ENCODE measurements around the gene RPS6KB1.
"Not testable (repeated sequence)": the region's sequence is repeated elsewhere in the genome, so short reads cannot be mapped to it uniquely, and the experiment has no call there.

RPS6KB1 gene

DNA sequence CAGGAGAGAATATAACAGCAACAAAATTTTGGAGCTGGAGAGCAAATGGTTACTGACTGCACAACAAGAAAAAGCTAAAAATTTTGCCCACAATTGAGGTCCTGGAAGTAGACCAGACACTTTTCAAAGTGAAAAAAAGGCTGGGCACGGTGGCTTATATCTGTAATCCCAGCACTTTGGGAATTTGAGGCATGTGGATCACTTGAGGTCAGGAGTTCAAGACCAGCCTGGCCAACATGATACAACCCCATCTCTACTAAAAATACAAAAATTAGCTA, 23.0 kb upstream of the RPS6KB1 start:
- no peak for DNase-seq (ENCODE audit: insufficient read length, low spot score)
- FAIRE-seq, result no peak

DNA sequence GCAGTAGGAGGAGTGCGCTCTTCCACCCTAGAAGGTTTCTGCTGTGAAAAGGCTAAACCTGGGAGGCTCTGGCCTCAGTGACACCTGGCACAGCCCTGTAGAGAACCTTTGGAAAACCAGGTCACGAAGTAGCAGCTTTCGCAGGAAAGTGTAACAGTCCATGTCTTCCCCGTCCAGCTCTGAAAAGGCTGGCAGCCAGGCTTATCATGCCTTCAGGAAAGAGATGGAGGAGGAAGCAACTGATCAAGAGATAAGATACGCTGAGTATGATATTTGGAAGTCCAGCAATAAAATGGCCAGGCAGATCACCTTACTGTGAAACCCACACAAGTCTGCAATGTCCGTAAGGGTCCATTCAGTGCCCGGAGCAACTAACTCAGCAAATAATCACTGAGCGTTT, 22.4 kb upstream of the RPS6KB1 start:
- no peak for DNase-seq (ENCODE audit: insufficient read length, low spot score)
- no peak for FAIRE-seq

DNA sequence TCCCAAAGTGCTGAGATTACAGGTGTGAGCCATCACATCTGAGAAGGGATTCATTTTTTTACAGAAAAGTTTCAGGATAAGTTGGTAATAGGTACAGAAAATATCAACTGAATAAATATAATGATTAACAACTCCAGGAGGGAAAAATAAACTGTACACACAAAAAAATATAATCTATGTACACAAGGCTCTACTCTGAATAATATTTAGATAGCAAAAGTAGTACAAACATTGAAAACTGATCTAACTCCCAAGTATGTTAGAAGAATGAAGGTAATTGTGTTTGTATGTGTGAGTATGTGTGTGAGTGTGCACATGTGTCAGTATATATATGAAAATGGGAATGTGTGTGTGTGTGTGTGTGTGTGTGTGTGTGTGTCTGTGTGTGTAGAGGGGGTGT, 20.6 kb upstream of the RPS6KB1 start:
- no peak for DNase-seq (ENCODE audit: insufficient read length, low spot score)
- no peak for FAIRE-seq

DNA sequence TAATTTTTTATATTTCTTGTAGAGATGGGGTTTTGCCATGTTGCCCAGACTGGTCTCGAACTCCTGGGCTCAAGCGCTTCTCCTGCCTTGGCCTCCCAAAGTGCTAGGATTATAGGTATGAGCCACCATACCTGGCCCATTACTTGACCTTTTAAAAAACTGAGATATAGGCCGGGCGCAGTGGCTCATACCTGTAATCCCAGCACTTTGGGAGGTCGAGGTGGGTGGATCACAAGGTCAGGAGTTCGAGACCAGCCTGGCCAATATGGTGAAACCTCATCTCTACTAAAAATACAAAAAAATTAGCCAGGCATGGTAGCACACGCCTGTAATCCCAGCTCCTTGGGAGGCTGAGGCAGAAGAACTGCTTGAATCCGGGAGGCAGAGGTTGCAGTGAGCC, 19.5 kb upstream of the RPS6KB1 start:
- DNase-seq (ENCODE audit: insufficient read length, low spot score); FAIRE-seq: not testable (repeated sequence)

DNA sequence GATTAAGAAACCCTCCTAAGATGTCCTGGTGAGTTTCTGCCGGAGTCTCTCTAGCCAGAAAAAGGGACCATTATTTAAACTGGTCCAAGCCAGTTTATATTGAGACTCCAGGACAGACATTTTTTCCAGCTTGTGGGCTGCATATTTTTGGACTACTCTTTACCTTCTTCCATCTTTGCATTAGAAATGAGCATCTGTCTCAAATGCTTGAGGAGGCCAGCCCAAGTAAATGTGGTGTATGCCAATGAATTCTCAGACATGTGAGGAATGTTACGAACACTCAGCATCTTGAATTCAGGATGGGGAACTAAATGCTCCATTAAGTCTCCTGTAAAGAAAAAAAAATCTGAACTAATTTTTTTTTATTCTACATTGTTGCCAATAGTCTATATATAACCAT, 18.5 kb upstream of the RPS6KB1 start:
- DNase-seq (ENCODE audit: insufficient read length, low spot score) (no peak), FAIRE-seq (no peak)

DNA sequence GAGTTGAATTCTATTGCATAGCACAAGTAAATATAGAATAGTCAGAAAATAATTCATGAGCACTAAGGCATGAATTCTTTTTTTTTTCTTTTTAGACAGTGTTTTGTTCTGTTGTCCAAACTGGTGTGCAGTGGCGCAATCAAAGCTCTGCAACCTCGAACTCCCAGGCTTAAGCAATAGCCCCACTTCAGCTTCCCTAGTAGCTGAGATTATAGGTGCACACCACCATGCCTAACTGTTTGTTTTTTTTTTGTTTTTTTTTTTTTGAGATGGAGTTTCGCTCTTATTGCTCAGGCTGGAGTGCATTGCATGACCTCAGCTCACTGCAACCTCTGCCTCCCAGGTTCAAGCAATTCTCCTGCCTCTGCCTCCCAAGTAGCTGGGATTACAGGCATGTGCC, 16.8 kb upstream of the RPS6KB1 start:
- no peak for FAIRE-seq
- DNase-seq (ENCODE audit: insufficient read length, low spot score), result no peak

DNA sequence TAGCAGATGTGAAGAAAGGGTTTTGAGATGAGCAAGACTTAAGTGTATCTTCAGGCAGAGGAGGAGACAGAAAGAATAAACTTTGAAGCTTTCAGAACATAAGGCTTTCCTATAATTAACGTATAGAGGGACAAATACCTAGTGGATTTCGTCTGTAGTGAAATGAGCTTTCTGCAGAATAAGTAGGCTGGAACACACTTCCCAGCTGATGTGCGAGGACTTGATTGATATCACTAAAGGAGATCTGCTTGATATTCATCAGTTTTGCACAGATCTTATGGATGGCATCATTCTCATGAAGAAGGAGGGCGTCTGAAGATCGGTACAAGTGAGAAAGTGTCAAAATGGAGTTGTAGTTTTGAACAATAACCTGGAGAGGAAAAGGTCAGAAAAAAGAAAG, 15.0 kb upstream of the RPS6KB1 start:
- no peak for FAIRE-seq
- DNase-seq (ENCODE audit: insufficient read length, low spot score), result no peak

DNA sequence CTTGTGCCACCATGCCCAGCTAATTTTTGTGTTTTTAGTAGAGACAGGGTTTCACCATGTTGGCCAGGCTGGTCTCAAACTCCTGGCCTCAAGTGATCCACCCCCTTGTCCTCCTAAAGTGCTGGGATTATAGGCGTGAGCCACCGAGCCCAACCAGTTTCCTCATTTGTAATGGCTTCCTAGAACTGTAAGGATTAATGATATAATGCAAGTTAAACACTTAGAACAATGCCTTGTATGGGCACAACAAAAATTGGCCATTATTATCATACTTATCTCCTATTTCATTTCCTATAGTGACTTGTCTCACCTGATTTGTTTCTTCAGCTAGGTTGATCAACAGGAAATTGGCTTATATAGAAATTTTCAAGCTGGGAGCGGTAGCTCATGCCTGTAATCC, 14.3 kb upstream of the RPS6KB1 start:
- DNase-seq (ENCODE audit: insufficient read length, low spot score) (no peak), FAIRE-seq (no peak)

DNA sequence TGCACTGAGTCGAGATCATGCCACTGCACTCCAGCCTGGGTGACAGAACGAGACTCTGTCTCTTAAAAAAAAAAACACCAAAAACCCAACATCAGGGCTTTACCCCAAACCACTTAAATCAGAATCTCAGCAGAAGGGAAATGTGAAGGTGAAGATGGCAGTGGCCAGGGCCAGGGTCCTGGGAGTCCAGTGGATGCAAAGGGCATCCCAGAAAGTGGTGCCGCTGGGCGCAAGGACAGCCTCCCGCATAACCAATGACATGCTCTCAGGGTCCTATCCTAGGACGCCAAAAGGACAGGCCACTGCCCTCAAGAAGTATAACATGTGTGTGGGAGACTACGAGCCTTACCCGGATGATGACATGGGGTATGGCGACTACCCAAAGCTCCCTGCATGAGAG, 8.1 kb upstream of the RPS6KB1 start:
- FAIRE-seq, result no peak
- no peak for DNase-seq (ENCODE audit: insufficient read length, low spot score)

DNA sequence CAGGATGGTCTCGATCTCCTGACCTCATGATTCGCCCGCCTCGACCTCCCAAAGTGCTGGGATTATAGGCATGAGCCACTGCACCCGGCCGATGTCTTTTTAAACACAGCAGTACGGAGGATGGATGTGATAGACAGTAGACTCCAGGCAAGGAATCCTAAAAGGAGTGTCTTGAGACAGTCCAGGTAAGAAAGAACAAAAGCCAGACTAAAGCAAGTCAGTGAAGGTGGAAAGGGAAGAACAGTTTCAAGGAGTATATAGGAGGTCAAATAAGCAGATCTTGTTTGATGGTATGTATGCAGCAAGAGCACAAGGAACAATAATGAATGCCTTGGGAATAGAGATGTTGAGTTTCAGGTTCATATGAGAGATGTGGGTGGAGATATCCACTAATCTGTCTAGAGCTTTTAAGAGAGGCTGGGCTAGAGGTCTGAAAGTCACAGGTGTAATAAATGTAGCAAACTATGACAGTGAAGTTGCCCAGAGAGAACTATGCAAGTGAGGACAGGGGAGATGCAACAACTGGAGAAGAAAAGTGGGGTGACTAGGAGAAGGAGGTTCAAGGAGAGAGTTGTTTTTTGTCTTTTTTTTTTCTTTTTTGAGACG, 4.7 kb upstream of the RPS6KB1 start:
- DNase-seq (ENCODE audit: insufficient read length, low spot score), result no peak
- no peak for FAIRE-seq

DNA sequence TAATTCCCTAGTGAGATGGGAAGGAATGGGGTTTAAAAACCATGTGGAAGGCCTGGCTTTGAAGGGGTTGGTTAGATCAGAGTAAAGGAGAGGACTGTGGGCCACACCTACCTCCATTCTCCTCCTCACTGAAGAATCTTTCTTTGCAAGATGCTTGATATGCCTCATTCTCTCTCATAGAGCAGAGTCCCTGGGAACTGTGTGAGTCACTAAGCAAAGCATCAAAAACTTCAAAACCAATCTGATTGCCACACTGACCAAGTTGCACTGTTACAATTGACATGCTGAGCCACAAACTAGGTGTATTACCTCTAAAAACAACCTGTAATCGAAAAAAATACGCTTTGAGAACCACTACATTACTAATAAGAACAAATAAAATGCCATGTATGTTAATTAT, 2.2 kb upstream of the RPS6KB1 start:
- DNase-seq (ENCODE audit: insufficient read length, low spot score) (no peak), FAIRE-seq (no peak)

DNA sequence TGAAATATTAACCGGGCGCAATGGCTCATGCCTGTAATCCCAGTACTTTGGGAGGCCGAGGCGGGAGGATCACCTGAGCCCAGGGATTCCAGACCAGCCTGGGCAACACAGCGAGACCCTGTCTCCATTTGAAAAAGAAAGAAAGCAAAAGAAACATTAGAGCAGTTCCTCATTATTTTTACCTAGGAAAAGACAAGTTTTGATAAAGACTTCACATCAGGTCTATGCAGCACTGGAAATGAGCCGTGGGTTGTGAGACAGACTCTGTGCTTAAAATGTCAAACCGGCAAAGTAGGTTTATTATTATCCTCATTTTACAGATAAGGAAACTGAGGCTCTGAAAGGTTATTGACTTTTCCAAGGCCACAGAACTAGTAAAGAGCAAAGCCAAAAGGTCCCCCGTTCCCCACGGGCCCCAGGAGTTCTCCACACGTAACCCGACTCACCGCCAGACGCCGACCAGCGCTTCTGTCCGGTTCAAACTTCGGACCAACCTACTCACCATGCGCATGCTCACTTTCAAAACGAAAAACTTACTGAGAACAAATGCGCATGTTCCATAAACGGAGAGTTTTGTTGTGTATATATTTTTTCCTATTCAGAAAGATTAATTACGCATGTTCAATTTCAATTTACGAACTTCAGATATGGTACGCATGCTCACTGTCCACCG, 534 bp upstream of the RPS6KB1 start:
- DNase-seq (ENCODE audit: insufficient read length, low spot score) (no peak), FAIRE-seq (no peak)

DNA sequence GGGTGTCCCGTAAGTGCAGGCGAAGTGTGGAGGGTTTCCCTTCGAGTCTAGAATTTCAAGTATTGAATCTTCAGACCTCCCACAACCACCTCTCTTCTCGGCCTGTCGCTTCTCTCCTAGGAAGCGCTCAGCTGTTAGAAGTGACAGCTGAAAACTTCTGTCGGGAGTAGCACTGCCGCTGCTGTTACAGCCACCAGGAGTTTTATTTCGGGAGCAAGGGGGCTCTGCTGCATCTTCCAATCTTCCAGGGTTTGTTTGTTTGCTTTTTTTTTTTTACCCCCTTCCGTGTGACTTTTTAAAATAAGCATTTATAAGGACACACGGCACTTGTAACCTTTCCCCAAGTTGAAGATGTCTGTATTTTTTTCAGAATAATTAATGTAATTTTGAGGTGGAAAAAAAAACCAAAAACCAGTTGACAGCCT, 767 bp downstream of the RPS6KB1 start:
- DNase-seq (ENCODE audit: insufficient read length, low spot score), result no peak
- FAIRE-seq, result peak; percentile 39

DNA sequence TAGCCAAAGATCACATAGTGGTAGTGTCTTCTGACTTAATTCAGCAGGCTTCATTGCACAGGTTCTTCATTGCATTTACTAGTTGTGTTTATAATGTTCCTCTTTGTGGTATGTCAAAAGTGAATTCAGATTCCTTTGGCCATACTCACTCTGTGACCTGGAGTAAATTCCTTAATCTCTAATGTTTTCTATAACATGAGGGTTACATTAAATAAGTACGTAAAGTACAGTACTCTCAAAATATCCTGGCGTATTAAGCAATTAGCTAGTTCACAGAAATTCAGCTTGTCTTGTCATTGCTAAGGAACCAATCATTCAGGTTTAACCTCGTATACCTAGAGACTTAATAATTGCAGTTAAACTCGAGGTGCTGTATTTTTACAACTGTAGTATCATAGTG, 4.2 kb downstream of the RPS6KB1 start:
- DNase-seq (ENCODE audit: insufficient read length, low spot score), result no peak
- no peak for FAIRE-seq

DNA sequence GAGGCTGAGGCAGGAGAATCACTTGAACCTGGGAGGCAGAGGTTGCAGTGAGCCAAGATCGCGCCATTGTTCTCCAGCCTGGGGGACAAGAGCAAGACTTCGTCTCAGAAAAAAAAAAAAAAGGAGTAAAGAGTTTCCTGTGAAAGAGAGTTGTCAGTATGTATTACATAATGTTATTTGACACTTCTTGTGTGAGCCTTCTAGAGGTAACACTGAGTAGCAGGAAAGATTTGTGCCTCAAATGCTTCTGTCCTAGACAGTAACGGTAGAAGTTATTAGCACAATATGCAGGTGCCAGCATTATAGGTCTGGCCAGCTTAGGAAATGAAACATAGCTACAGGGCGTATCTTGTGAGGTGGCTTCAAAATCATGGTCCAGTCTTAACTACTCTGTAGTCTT, 6.2 kb downstream of the RPS6KB1 start:
- FAIRE-seq, result no peak
- DNase-seq (ENCODE audit: insufficient read length, low spot score), result no peak

DNA sequence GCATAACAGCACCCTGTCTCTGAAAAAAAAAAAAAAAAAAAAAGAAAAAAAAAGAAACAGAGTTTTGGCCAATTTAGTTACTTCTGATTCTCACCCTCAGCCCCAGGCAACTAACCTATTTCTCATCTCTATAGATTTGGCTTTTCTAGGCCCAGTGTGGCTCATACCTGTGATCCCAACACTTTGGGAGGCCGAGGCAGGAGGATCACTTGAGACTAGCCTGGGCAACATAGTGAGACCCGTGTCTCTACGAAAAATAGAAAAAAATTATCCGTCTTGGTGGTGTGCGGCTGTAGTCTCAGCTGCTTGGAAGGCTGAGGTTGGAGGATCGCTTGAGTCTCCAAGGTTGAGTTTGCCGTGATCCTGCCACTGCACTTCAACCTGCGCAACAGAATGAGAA, 8.7 kb downstream of the RPS6KB1 start:
- DNase-seq (ENCODE audit: insufficient read length, low spot score) (no peak), FAIRE-seq (no peak)

DNA sequence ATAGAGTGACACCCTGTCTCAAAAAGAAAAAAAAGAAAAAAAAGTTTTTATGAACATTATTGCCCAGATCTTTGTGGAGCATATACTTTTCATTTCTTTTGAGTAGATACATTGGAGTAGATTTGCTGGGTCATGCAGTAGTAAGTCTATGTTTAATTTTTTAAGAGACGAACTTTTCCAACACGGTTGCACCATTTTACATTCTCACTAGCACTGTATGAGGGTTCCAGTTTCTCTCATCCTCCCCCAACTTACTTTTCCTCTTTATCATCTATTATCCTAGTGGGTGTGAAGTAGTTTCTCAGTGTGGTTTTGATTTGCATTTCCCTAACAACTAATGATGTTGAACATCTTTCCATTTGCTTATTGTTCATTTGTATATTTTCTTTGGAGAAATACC, 10.5 kb downstream of the RPS6KB1 start:
- no peak for FAIRE-seq

DNA sequence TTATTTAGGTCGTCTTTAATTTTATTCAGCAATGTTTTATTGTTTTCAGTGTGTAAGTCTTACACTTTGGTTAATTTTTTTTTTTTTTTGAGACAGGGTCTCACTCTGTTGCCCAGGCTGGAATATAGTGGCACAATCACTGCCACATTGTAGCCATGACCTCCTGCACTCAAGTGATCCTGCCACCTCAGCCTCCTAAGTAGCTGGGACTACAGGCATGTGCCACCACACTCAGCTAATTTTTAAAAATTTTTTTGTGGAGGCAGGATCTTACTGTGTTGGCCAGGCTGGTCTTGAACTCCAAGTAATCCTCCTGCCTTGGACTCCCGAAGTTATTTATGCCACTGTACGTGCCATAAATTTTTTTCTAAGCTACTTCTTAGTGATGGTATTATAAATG, 14.5 kb downstream of the RPS6KB1 start:
- FAIRE-seq, result no peak
- no peak for DNase-seq (ENCODE audit: insufficient read length, low spot score)

More for the DNA sequence above, 10.5 kb downstream of the RPS6KB1 start:
- DNase-seq (ENCODE audit: insufficient read length, low spot score), result no peak

DNA sequence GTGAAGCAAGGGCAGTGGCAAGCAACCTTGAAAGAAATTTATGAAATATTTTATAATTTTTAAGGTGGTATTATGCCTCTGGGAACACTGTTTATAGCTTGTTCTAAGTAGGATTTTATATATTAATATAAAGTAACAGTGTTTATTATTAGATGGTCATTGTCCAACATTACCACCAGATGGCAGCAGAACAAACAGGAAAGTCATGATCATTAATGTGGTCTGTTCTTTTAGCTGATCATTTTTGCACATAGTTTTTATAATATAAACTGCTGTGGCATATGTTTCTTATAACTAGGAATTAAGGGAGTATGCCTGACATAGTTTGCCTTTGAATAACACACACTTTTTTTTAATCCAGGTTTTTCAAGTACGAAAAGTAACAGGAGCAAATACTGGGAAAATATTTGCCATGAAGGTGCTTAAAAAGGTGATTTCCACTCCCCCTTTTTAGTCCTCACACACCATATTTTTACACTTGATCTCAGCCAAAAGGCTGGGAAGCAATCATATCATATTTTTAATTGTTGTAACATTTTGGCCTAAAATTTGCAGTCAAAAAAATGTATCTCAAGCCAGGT, 21.4 kb downstream of the RPS6KB1 start:
- DNase-seq (ENCODE audit: insufficient read length, low spot score) (peak; percentile 40), FAIRE-seq (peak; percentile 65)

DNA sequence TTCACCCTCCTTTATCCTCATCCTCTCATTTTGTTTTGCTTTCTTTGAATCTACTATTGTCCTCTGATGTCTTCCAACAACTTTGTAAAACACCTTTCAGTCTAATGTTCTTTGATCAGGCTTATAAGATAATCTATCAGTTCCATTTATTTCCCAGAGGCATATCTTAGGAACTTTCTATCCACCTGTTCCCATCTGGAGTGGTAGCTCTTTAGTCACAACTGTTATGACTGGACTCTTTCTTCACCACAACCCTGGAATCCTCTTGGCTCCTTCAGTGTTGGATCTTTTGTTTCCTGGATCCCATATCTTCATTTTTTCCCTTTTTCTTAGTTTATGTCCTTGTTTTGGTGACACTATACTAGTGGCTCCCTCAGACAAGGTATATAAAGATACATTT, 23.5 kb downstream of the RPS6KB1 start:
- FAIRE-seq (no peak), DNase-seq (ENCODE audit: insufficient read length, low spot score) (no peak)

DNA sequence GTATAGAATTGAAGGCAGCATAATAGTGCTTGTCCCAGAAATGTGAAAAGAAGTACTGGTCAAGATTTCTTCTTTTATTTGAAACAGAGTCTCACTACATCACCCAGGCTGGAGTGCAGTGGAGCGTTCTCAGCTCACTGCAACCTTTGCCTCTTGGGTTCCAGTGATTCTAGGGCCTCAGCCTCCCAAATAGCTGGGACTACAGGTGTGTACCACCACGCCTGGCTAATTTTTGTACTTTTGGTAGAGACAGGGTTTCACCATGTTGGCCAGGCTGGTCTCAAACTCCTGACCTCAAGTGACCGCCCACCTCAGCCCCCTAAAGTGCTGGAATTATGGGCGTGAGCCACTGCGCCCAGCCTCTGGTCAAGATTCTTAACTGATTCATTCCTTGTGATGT, 27.7 kb downstream of the RPS6KB1 start:
- DNase-seq (ENCODE audit: insufficient read length, low spot score); FAIRE-seq: not testable (repeated sequence)

DNA sequence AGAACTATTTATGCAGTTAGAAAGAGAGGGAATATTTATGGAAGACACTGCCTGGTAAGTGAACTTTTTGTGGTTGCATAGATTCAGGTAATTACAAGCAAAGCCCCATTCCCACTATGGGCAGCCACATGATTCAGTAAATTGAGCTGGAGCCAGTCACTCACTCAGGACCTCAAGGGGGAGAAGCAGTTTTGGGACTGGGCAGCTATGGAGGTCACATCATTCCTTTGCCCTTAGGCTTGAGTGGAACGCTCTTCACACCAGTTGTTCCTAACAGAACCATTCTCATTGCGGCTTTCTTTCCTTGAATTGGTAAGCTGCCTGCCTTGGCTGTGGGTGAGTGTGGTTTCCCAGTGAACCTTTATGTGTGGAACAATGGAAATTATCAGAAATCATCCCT, 37.2 kb downstream of the RPS6KB1 start:
- not testable (repeated sequence) for DNase-seq (ENCODE audit: insufficient read length, low spot score); FAIRE-seq

DNA sequence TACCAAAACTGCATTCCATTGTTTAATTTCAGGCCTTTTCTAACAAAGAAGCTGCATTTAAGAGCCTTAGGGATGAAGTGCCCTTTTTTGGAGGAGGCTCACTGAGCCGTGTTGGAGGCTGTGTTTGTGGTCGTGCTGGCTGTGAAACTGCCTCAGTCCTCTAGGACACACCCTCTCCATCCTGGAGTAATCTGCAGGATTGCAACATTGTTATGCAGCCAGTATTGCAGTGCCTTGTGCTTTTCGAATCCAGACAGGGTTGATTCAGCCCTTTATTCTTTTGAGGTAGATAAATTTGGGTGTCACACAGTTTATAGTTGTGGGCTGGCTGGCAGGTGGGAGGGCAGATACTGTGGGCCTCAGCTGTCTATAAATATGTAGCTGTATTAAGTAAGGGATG, 37.8 kb downstream of the RPS6KB1 start:
- DNase-seq (ENCODE audit: insufficient read length, low spot score); FAIRE-seq: not testable (repeated sequence)
